ENCODE results near the gene GGA3.
"Not testable (repeated sequence)": the region's sequence is repeated elsewhere in the genome, so short reads cannot be mapped to it uniquely, and the experiment has no call there.

GRCh38 chr17:75292810-75293448, 31.5 kb upstream of the GGA3 start:
- not testable (repeated sequence) for TF ChIP-seq CTCF (IDR thresholded peaks at IDR 0.05 in 8 of 11, conservative IDR thresholded peaks at IDR 0.05 in 3 of 11); POLR2A (IDR thresholded peaks at IDR 0.05)
